Measurements from ENCODE around the gene DEPDC4.

DEPDC4 gene

DNA sequence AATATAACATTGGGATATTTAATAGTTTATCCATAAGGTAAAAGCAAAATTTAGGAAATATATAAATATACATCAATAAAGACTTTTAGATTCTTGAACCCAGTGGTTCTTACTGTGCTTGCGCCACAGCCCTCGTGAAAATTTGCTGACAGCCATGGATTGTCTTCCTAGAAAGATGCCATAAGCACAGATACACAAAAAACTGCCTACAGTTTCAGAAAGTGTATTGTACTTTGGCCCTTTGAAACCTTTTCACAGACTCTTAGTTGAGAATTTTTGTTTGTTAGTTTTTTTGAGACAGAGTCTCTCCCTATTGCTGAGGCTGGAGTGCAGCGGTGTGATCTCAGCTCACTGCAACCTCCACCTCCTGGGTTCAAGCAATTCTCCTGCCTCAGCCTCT, 28.1 kb downstream of the DEPDC4 start:
- TF ChIP-seq ZNF239 (tag by site-specific recombination; IDR thresholded peaks at IDR 0.05): no peak
- no peak overlapping the region for H3K4me3 ChIP-seq (ENCODE audit: low read depth, low read length)
- H3K4me1 ChIP-seq (ENCODE audit: control insufficient read depth, insufficient read depth, low read length): no peaks in the 10 kb centered on the region
- no peak overlapping the region for H3K27ac ChIP-seq (ENCODE audit: extremely low read depth, low read depth, low read length)
- H3K9me3 ChIP-seq (ENCODE audit: control insufficient read depth, insufficient read depth, low read depth, low read length): no peaks in the 10 kb centered on the region
- H3K36me3 ChIP-seq (ENCODE audit: control insufficient read depth in 2 of 2, insufficient read depth in 1 of 2, low read length in 2 of 2): no peaks in the 10 kb centered on the region
- POLR2A ChIA-PET: no interaction called here
- CTCF ChIA-PET: no interaction called here

DNA sequence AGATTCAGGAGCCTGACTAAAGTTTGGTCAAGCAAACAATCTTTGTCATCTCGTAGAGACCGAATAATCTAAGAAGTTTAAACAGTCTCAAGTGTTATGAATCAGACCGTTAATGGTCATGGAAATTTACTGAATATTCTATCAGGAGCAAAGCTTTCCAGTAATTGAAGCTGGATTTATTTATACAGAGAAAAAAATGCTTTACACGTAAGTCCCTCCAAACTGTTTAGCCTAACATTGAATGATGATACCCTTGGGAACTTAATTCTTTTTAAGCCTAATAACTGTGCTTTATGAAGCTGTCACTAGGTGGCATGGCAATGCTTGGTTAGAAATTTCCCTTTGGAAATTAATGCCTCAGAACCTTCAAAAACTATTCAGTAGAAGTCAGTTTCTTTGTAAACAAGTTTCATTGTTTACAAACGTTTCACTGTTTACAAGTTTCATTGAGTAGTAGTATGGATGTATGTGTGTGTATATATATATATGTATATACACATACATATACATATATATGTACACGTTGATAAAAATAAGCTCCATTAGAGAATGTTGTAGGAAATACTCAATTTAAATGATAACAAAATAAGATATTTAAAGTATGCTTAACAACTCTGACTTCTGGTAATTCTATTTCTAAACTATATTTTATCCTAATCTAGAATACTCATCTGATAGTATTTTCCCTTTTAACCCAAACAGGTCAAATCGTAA, 32.1 kb downstream of the DEPDC4 start:
- H3K27ac ChIP-seq (ENCODE audit: extremely low read depth, low read depth, low read length): no peak overlapping the region
- no peaks in the 10 kb centered on the region; a peak in 1 of 3 replicates for H3K36me3 ChIP-seq (ENCODE audit: control insufficient read depth in 2 of 2, insufficient read depth in 1 of 2, low read length in 2 of 2)
- no peaks in the 10 kb centered on the region for H3K9me3 ChIP-seq (ENCODE audit: control insufficient read depth, insufficient read depth, low read depth, low read length)
- H3K4me3 ChIP-seq (ENCODE audit: low read depth, low read length): no peak overlapping the region
- ChIA-PET POLR2A (interaction anchor here (0.7 kb wide), 1 partner anchor 22 kb away, joined by 3 read pairs; no protein-coding TSS in a partner anchor), CTCF (interaction anchor here (0.6 to 3.3 kb wide), 30 partner anchors 8 to 1641 kb away, joined by 3 to 17 read pairs (median 3); partner anchors contain the start of gene SLC25A3)
- H3K4me1 ChIP-seq (ENCODE audit: control insufficient read depth, insufficient read depth, low read length): no peaks in the 10 kb centered on the region
- peak; percentile 47; the same call in 1 of the 2 replicates for TF ChIP-seq PRDM1 (tag by site-specific recombination; IDR thresholded peaks at IDR 0.05)
- TF ChIP-seq ZFP41 (tag by site-specific recombination; IDR thresholded peaks at IDR 0.05; ENCODE audit: borderline replicate concordance): no peak
- TF ChIP-seq, protein P1, sequence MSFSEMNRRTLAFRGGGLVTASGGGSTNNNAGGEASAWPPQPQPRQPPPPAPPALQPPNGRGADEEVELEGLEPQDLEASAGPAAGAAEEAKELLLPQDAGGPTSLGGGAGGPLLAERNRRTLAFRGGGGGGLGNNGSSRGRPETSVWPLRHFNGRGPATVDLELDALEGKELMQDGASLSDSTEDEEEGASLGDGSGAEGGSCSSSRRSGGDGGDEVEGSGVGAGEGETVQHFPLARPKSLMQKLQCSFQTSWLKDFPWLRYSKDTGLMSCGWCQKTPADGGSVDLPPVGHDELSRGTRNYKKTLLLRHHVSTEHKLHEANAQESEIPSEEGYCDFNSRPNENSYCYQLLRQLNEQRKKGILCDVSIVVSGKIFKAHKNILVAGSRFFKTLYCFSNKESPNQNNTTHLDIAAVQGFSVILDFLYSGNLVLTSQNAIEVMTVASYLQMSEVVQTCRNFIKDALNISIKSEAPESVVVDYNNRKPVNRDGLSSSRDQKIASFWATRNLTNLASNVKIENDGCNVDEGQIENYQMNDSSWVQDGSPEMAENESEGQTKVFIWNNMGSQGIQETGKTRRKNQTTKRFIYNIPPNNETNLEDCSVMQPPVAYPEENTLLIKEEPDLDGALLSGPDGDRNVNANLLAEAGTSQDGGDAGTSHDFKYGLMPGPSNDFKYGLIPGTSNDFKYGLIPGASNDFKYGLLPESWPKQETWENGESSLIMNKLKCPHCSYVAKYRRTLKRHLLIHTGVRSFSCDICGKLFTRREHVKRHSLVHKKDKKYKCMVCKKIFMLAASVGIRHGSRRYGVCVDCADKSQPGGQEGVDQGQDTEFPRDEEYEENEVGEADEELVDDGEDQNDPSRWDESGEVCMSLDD (tag by site-specific recombination; IDR thresholded peaks at IDR 0.05): no peak
- no peak for TF ChIP-seq GLI4 (tag by site-specific recombination; IDR thresholded peaks at IDR 0.05)
- no peak for TF ChIP-seq ZNF292 (tag by site-specific recombination; IDR thresholded peaks at IDR 0.05; ENCODE audit: borderline replicate concordance, low read depth)
- no peak for TF ChIP-seq ZNF473 (tag by site-specific recombination; IDR thresholded peaks at IDR 0.05)
- TF ChIP-seq ZNF335 (tag by site-specific recombination; conservative IDR thresholded peaks at IDR 0.05): no peak
- TF ChIP-seq ZNF654 (tag by site-specific recombination; IDR thresholded peaks at IDR 0.05; ENCODE audit: low read depth): peak; percentile 89
- no peak for TF ChIP-seq BCL11A (tag by site-specific recombination; IDR thresholded peaks at IDR 0.05; ENCODE audit: low read depth)
- TF ChIP-seq ZNF248 (tag by site-specific recombination; IDR thresholded peaks at IDR 0.05): no peak
- no peak for TF ChIP-seq ZBTB20 (tag by site-specific recombination; IDR thresholded peaks at IDR 0.05)
- TF ChIP-seq, protein P2, sequence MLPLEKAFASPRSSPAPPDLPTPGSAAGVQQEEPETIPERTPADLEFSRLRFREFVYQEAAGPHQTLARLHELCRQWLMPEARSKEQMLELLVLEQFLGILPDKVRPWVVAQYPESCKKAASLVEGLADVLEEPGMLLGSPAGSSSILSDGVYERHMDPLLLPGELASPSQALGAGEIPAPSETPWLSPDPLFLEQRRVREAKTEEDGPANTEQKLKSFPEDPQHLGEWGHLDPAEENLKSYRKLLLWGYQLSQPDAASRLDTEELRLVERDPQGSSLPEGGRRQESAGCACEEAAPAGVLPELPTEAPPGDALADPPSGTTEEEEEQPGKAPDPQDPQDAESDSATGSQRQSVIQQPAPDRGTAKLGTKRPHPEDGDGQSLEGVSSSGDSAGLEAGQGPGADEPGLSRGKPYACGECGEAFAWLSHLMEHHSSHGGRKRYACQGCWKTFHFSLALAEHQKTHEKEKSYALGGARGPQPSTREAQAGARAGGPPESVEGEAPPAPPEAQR (tag by site-specific recombination; IDR thresholded peaks at IDR 0.05): no peak
- no peak for TF ChIP-seq ZNF776 (tag by site-specific recombination; IDR thresholded peaks at IDR 0.05; ENCODE audit: borderline replicate concordance)
- TF ChIP-seq ZNF560 (tag by site-specific recombination; IDR thresholded peaks at IDR 0.05; ENCODE audit: borderline replicate concordance): no peak
- no peak for TF ChIP-seq ZNF555 (tag by site-specific recombination; conservative IDR thresholded peaks at IDR 0.05)
- TF ChIP-seq, protein P3, sequence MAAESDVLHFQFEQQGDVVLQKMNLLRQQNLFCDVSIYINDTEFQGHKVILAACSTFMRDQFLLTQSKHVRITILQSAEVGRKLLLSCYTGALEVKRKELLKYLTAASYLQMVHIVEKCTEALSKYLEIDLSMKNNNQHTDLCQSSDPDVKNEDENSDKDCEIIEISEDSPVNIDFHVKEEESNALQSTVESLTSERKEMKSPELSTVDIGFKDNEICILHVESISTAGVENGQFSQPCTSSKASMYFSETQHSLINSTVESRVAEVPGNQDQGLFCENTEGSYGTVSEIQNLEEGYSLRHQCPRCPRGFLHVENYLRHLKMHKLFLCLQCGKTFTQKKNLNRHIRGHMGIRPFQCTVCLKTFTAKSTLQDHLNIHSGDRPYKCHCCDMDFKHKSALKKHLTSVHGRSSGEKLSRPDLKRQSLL (tag by site-specific recombination; IDR thresholded peaks at IDR 0.05): no peak
- no peak for TF ChIP-seq ZNF266 (tag by site-specific recombination; IDR thresholded peaks at IDR 0.05; ENCODE audit: low read depth)
- TF ChIP-seq ZNF561 (tag by site-specific recombination; IDR thresholded peaks at IDR 0.05; ENCODE audit: borderline replicate concordance): no peak
- TF ChIP-seq PRDM6 (tag by site-specific recombination; IDR thresholded peaks at IDR 0.05): peak; percentile 50; the same call in 1 of the 2 replicates
- no peak for TF ChIP-seq ZFP69B (tag by site-specific recombination; IDR thresholded peaks at IDR 0.05)
- 0 out of 2 replicates have a peak, but pooled peaks have one; percentile 46 for TF ChIP-seq CTCF (tag by site-specific recombination; IDR thresholded peaks at IDR 0.05)

Data from HEK293 (cell line).